Measurements from ENCODE around the gene DEFB108B. TPM values are rescaled to one million over a fixed set of nuclear protein-coding genes. Genes with fewer than 3 reads are reported as not detected.
"Not testable (repeated sequence)": the region's sequence is repeated elsewhere in the genome, so short reads cannot be mapped to it uniquely, and the experiment has no call there.

The DEFB108B gene
- total RNA-seq, 2 donors from 2014 or later, result not detected

DNA sequence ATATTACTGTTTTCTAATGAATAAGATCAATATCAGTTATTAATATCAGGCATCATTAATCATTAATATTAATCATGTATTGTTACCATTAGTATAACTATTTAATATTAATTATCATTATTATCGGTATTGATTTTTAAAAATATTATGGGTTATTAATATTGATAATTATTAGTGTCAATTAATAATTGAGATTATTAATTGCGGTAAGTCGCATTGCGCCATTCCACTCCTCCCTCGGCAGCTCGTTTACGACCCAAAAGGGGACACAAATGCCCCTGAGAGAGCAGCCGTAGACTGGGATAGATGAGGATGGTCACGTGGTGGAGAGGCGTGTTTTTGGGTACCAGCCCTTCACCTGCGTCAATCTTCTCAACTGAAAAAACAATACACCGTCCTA, 52.8 kb downstream of the DEFB108B start:
- WGBS, 2 donors, result 92 to 96% methylated on average over 12 of the region's 12 CpGs
- H3K4me3 ChIP-seq; H3K9me3 ChIP-seq; intact Hi-C loops (cut with DNase I); H3K27me3 ChIP-seq; H3K36me3 ChIP-seq (replicated peaks in 1 of 2; ENCODE audit: insufficient read depth in 1 of 2, low read depth in 2 of 2); ATAC-seq; H3K27ac ChIP-seq; H3K4me1 ChIP-seq; DNase-seq: not testable (repeated sequence)

Small RNA genes lying within 50 kb of the gene (small RNA-seq; reads per million reads assigned to genes)
- gene RNA5SP342, result not detected

Other genes with a start within 250 kb of the DEFB108B start
- not detected for gene DEFB131B, start 45.3 kb downstream of the DEFB108B start, total RNA-seq
- 10 to 100 TPM in 1 of 2 donors, 1 to 10 TPM in 1; 7.3 to 14.5 TPM for gene XNDC1N, start 95.4 kb downstream of the DEFB108B start, total RNA-seq
- 10 to 100 TPM; 17.9 to 24.4 TPM for gene RNF121, start 95.8 kb downstream of the DEFB108B start, total RNA-seq
- gene IL18BP, start 165.7 kb downstream of the DEFB108B start, total RNA-seq, result 1 to 10 TPM; 3.1 to 9.6 TPM
- 100 to 1,000 TPM; 173 to 191 TPM for gene NUMA1, start 247.3 kb downstream of the DEFB108B start, total RNA-seq
- gene LRRC51, start 247.7 kb downstream of the DEFB108B start, total RNA-seq, result 1 to 10 TPM; 2.3 to 9.9 TPM